AG04449 (cell line): ENCODE measurements around the gene R3HCC1L.
A peak's percentile ranks its signal among the peaks of the same experiment; 100 is the strongest.

Experiments
- CTCF ChIA-PET: fragments of 350-600 bp; formaldehyde crosslinking; extraction: SDS; loops from one replicate; lab custom pipeline; 2021; ENCODE audit warnings: antibody characterized with exemption; lab: Yijun Ruan, JAX
- POLR2A ChIA-PET: fragments of 400-600, 350-600 bp; formaldehyde crosslinking; extraction: SDS; loops from one replicate; lab custom pipeline; 2020; ENCODE audit warnings: antibody characterized with exemption, inconsistent platforms; lab: Yijun Ruan, JAX
- DNase-seq: peaks from one replicate; pipeline ENCODE4 v3.0.0-alpha.2; 2010; ENCODE audit warnings: low read depth, low spot score
- H3K4me3 ChIP-seq: 2 replicates; pipeline ENCODE4 v1.5.1; 2011; ENCODE audit warnings: low read depth, mild to moderate bottlenecking, control low read depth, low read length
- CTCF ChIP-seq: IDR thresholded peaks from one replicate; pipeline ENCODE4 v1.5.1; 2011; ENCODE audit warnings: mild to moderate bottlenecking, moderate library complexity, low read length, control low read depth, inconsistent platforms; ENCODE audit not compliant: insufficient read depth; ENCODE audit errors: missing control alignments

R3HCC1L gene

DNA sequence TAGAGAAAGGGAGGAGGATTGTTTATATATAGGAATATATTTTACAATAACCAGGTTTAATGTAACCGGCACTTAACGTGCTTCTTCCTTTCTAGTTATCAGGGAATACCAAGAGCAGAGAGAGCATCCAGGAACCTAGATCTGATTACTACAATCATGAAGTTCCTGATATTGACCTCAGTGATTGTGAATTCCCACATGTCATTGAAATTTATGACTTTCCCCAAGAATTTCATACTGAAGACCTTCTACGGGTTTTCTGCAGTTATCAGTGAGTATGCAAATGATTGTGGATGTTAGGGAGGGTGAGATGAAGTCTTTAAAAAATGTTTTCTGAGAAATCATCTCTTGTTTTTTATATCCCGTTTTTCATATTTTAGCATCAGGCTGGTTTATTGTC is 97.0 kb downstream of the R3HCC1L start:
- no peak for DNase-seq
- no peak overlapping the region for H3K4me3 ChIP-seq
- POLR2A ChIA-PET, result no interaction called here
- CTCF ChIA-PET, result interaction anchor here (1.0 kb wide), 1 partner anchor 12 kb away, joined by 5 read pairs; no protein-coding TSS in a partner anchor
- TF ChIP-seq CTCF, result no peak

- CTCF ChIA-PET, result interaction anchor here (1.0 to 1.7 kb wide), 3 partner anchors 65 to 159 kb away, joined by 3 to 5 read pairs (median 3); no protein-coding TSS in a partner anchor
- POLR2A ChIA-PET, result no interaction called here
These were observed 101.4 kb downstream of the R3HCC1L start for GRCh38 chr10:98235846-98236245.

DNA sequence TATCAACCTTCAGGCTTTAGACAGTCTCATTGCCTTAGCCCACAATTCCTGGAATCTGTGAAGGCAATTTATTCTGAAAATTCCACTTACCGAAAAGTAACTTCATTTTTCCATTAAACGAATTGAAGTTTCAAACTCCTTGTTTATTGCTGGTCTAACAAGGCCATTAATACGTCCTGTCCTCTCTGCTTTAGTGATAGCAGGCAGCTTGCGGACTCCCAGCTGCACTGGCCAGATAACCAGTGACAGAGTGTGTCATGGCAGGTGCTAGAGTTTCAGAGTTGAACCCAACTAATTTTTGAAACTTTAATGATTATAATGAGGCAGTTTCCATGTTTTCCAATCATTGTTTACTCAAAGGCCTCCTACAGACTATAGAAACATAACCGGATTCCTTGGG is 102.4 kb downstream of the R3HCC1L start:
- no peak for TF ChIP-seq CTCF
- CTCF ChIA-PET, result interaction anchor here (1.0 kb wide), 1 partner anchor 72 kb away, joined by 3 read pairs; no protein-coding TSS in a partner anchor
- H3K4me3 ChIP-seq, result no peak overlapping the region
- POLR2A ChIA-PET, result no interaction called here
- no peak for DNase-seq

More at GRCh38 chr10:98235846-98236245, 101.4 kb downstream of the R3HCC1L start:
- H3K4me3 ChIP-seq, result no peak overlapping the region
- no peak for DNase-seq
- no peak for TF ChIP-seq CTCF

- TF ChIP-seq CTCF, result no peak
- H3K4me3 ChIP-seq, result no peak overlapping the region
- ChIA-PET CTCF (interaction anchor here (1.1 to 1.8 kb wide), 6 partner anchors 21 to 157 kb away, joined by 3 to 14 read pairs (median 6); no protein-coding TSS in a partner anchor), POLR2A (no interaction called here)
- no peak for DNase-seq
These were observed 103.9 kb downstream of the R3HCC1L start for GRCh38 chr10:98238391-98238790.

- POLR2A ChIA-PET, result no interaction called here
- no peak for TF ChIP-seq CTCF
- CTCF ChIA-PET, result interaction anchor here (1.0 to 3.8 kb wide), 4 partner anchors 15 to 136 kb away, joined by 4 to 12 read pairs (median 6); no protein-coding TSS in a partner anchor
- no peak overlapping the region for H3K4me3 ChIP-seq
- DNase-seq, result no peak
These were observed 106.1 kb downstream of the R3HCC1L start for GRCh38 chr10:98240524-98240923.

DNA sequence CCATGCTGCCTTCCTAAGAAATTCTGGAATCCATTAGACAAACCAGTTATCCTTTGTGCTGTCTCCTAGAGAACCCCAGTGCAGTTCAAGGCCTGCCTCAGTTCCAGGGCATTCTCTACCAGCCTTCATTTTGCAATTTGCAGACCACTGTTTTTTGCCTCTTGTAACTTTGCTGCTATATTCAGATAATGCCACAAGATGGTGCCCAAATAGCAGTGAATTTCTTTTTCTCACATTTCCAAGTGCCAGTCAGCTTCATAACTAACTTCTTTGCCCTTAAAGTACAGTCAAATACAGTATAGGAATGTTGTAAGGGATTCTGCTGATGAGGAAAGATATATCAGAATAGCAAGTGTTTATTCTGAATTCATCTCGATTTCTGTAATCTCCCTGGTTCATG is 108.4 kb downstream of the R3HCC1L start:
- no peak overlapping the region for H3K4me3 ChIP-seq
- ChIA-PET POLR2A (no interaction called here), CTCF (interaction anchor here (0.9 to 8.5 kb wide), 26 partner anchors 10 to 218 kb away, joined by 3 to 109 read pairs (median 4); partner anchors contain the start of gene PYROXD2)
- TF ChIP-seq CTCF, result peak; percentile 50
- no peak for DNase-seq
